Loucy (cell line): ENCODE measurements around the gene HSPE1.

Source experiments
- H2AFZ ChIP-seq: fragments of 200-600 bp; sonication (generic); 2 replicates; pipeline ENCODE4 v1.6.0; 2016; ENCODE audit warnings: antibody characterized with exemption, mild to moderate bottlenecking, low read length, moderate library complexity
- H3F3A ChIP-seq: fragments of 200-600 bp; 2 replicates; pipeline ENCODE4 v1.6.0; 2016; ENCODE audit warnings: antibody characterized with exemption, low read depth, mild to moderate bottlenecking
- H3K27me3 ChIP-seq: fragments of 200-600 bp; sonication (generic); 2 replicates; pipeline ENCODE4 v1.6.1; 2014; ENCODE audit warnings: low read length, mild to moderate bottlenecking; ENCODE audit not compliant: insufficient read depth, poor library complexity, severe bottlenecking
- H3K36me3 ChIP-seq: fragments of 200-600 bp; sonication (generic); 2 replicates; pipeline ENCODE4 v1.6.1; 2016; ENCODE audit warnings: low read length; ENCODE audit not compliant: insufficient read depth
- H3K4me1 ChIP-seq: fragments of 200-600 bp; sonication (generic); 2 replicates; pipeline ENCODE4 v1.5.1; 2014; ENCODE audit warnings: low read length, mild to moderate bottlenecking; ENCODE audit not compliant: insufficient read depth, poor library complexity, severe bottlenecking
- H3K4me2 ChIP-seq: fragments of 200-600 bp; sonication (generic); 2 replicates; pipeline ENCODE4 v1.6.0; 2014; ENCODE audit warnings: antibody characterized with exemption, low read length, low read depth, mild to moderate bottlenecking; ENCODE audit not compliant: poor library complexity, severe bottlenecking
- H3K4me3 ChIP-seq: fragments of 200-600 bp; sonication (generic); 2 replicates; pipeline ENCODE4 v1.5.1; 2014; ENCODE audit warnings: low read length, mild to moderate bottlenecking, mixed read lengths; ENCODE audit not compliant: poor library complexity, severe bottlenecking
- H3K79me2 ChIP-seq: fragments of 200-600 bp; sonication (generic); 2 replicates; pipeline ENCODE4 v1.6.1; 2014; ENCODE audit warnings: low read length; ENCODE audit not compliant: insufficient read depth
- H3K9ac ChIP-seq: fragments of 200-600 bp; sonication (generic); 2 replicates; pipeline ENCODE4 v1.6.0; 2014; ENCODE audit warnings: mild to moderate bottlenecking, low read depth, low read length, moderate library complexity; ENCODE audit not compliant: poor library complexity, severe bottlenecking
- H3K9me2 ChIP-seq: fragments of 200-600 bp; sonication (generic); replicated peaks from 2 replicates; pipeline ENCODE4 v1.6.1; 2016; ENCODE audit warnings: low read depth, low read length, mixed read lengths
- H3K9me3 ChIP-seq: fragments of 200-600 bp; sonication (generic); 2 replicates; pipeline ENCODE4 v1.6.1; 2014; ENCODE audit warnings: mild to moderate bottlenecking, antibody characterized with exemption, low read length, low read depth; ENCODE audit not compliant: insufficient read depth
- H4K20me1 ChIP-seq: fragments of 200-600 bp; sonication (generic); 2 replicates; pipeline ENCODE4 v1.6.0; 2014; ENCODE audit warnings: antibody characterized with exemption, low read length, mild to moderate bottlenecking; ENCODE audit not compliant: insufficient read depth, poor library complexity, severe bottlenecking
- EZH2phosphoT487 ChIP-seq: fragments of 200-600 bp; IDR thresholded peaks from 2 replicates; pipeline ENCODE4 v1.6.1; 2018; ENCODE audit warnings: antibody characterized with exemption, mild to moderate bottlenecking, moderate library complexity, borderline replicate concordance
- TF ChIP-seq, protein P1 (sequence below): fragments of 200-600 bp; sonication (generic); conservative IDR thresholded peaks from 2 replicates; pipeline ENCODE4 v1.5.1; 2014; ENCODE audit warnings: mild to moderate bottlenecking, antibody characterized with exemption, low read length

The HSPE1 gene

DNA sequence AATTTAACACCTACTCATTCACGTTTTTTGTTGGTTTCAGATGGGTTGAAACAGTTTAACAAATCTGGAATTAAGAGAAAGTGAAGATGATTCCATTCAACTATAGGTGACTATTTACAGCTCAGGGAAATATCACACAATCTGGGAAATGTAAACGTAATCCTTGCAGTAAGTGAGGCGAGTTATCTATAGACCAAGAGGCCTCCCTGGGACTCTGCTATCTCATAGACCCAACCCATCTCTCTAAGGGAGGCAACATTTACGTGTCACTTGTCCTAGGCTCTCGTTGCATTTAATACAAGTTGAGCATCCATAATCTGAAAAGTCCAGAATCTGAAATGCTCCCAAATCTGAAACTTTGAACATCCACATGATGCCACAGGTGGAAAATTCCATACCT, 13.7 kb downstream of the HSPE1 start:
- H3F3A ChIP-seq, result no peaks in the 10 kb centered on the region
- H3K36me3 ChIP-seq, result no peaks in the 10 kb centered on the region
- H4K20me1 ChIP-seq, result peaks cover 16% of the 10 kb centered on the region
- no peaks in the 10 kb centered on the region for H3K9me3 ChIP-seq
- no peak overlapping the region for H3K4me2 ChIP-seq
- no peaks in the 10 kb centered on the region for H3K9me2 ChIP-seq
- H3K4me3 ChIP-seq, result no peak overlapping the region
- H3K4me1 ChIP-seq, result peaks cover 19% of the 10 kb centered on the region
- no peak overlapping the region for H3K9ac ChIP-seq
- H3K79me2 ChIP-seq, result peaks cover 44% of the 10 kb centered on the region
- H3K27me3 ChIP-seq, result no peaks in the 10 kb centered on the region
- H2AFZ ChIP-seq, result no peak overlapping the region
- TF ChIP-seq EZH2phosphoT487, result no peak
- TF ChIP-seq, protein P1, sequence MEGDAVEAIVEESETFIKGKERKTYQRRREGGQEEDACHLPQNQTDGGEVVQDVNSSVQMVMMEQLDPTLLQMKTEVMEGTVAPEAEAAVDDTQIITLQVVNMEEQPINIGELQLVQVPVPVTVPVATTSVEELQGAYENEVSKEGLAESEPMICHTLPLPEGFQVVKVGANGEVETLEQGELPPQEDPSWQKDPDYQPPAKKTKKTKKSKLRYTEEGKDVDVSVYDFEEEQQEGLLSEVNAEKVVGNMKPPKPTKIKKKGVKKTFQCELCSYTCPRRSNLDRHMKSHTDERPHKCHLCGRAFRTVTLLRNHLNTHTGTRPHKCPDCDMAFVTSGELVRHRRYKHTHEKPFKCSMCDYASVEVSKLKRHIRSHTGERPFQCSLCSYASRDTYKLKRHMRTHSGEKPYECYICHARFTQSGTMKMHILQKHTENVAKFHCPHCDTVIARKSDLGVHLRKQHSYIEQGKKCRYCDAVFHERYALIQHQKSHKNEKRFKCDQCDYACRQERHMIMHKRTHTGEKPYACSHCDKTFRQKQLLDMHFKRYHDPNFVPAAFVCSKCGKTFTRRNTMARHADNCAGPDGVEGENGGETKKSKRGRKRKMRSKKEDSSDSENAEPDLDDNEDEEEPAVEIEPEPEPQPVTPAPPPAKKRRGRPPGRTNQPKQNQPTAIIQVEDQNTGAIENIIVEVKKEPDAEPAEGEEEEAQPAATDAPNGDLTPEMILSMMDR, result no peak

DNA sequence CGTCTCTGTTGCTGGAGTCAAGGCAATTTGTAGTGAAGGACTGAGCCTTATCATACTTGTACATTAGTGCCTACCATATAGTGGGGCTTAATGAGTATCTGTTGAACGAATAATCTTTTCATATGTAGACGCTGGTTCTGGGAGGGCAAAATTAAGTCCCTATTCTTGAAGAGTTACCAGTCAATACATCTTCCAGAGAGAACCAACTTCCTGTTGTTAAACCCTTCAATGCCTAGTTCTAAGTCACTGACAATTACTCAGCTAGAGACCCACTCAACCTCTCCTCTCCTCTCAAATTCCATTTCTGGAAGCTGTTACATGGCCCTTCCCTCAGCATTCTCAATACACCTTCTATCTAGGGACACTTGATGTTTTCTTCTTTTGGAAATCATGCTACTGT, 14.6 kb downstream of the HSPE1 start:
- Histone ChIP-seq H3K4me1 (peaks cover 27% of the 10 kb centered on the region), H3K4me3 (peak overlapping the region; percentile 84), H2AFZ (peak overlapping the region; percentile 91), H3K36me3 (no peaks in the 10 kb centered on the region), H3K79me2 (peaks cover 53% of the 10 kb centered on the region), H3K9me2 (no peaks in the 10 kb centered on the region), H3F3A (no peaks in the 10 kb centered on the region), H3K9me3 (no peaks in the 10 kb centered on the region), H3K4me2 (peak overlapping the region; percentile 93), H3K9ac (peak overlapping the region; percentile 92), H3K27me3 (no peaks in the 10 kb centered on the region), H4K20me1 (peaks cover 24% of the 10 kb centered on the region)
- TF ChIP-seq, protein P1, result no peak
- TF ChIP-seq EZH2phosphoT487, result no peak

DNA sequence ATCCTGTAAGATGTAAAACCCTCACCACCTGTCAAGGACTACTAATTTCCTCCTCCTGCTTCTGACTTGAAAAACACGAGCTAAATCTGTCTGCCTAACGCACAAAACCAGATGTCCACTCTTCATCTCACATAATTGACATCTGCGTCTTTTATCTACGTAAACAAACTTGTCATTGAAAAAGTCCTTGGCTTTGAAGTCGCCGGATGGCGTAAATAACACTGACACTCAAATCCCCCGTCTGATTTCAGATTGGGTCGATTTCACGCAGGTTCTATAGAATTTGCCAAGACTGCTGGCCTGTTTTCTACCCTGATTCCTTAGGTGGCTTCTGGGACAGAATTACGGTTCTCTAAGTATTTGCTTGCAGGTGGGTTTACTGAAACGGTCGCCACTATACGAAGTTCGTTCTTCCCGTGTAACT, 15.1 kb downstream of the HSPE1 start:
- no peaks in the 10 kb centered on the region for H3K9me2 ChIP-seq
- peak overlapping the region; percentile 92 for H3K9ac ChIP-seq
- TF ChIP-seq EZH2phosphoT487, result no peak
- TF ChIP-seq, protein P1, result no peak
- H3K27me3 ChIP-seq, result no peaks in the 10 kb centered on the region
- H3K4me2 ChIP-seq, result peak overlapping the region; percentile 93
- H3F3A ChIP-seq, result no peaks in the 10 kb centered on the region
- H4K20me1 ChIP-seq, result peaks cover 30% of the 10 kb centered on the region
- peak overlapping the region; percentile 91 for H2AFZ ChIP-seq
- no peaks in the 10 kb centered on the region for H3K9me3 ChIP-seq
- peaks cover 58% of the 10 kb centered on the region for H3K79me2 ChIP-seq
- no peaks in the 10 kb centered on the region for H3K36me3 ChIP-seq
- peak overlapping the region; percentile 84 for H3K4me3 ChIP-seq
- H3K4me1 ChIP-seq, result peaks cover 33% of the 10 kb centered on the region
